ENCODE data around the gene BCR. TPM values are rescaled to one million over a fixed set of nuclear protein-coding genes. Genes with fewer than 3 reads are reported as not detected.

The BCR gene
- total and polyA plus RNA-seq, 2 of the 13 experiments (the other 11 are each of a cell fraction or from before 2014, with no cell fraction given): 19.9 to 33.6 TPM

GRCh38 chr22:23204125-23204488 is 23.8 kb downstream of the BCR start:
- FAIRE-seq (no peak), DNase-seq (ENCODE audit: low spot score) (no peak), ATAC-seq (no peak)
- in situ Hi-C loops (cut with HindIII; ENCODE audit: extremely low pct_ligation_motif_present, low pct_unique_long_range_greater_than_20kb) (no loop called here), intact Hi-C loops (cut with micrococcal nuclease; ENCODE audit: unreplicated experiment) (no loop called here)
- Histone ChIP-seq H4K20me1 (ENCODE audit: insufficient read depth, low read length) (peaks cover 8% of the 10 kb centered on the region; the same call in 1 of the 2 replicates), H2AFZ (ENCODE audit: low read length) (no peak overlapping the region), H3K27ac (ENCODE audit: extremely low read length, insufficient read depth, low read length) (no peak overlapping the region), H3K36me3 (replicated peaks in 1 of 2; ENCODE audit: control insufficient read depth in 1 of 2, insufficient read depth in 2 of 2, low read length in 2 of 2) (peaks cover 12 to 58% of the 10 kb centered on the region in 2 experiments), H3K27me3 (ENCODE audit: control insufficient read depth in 1 of 2, insufficient read depth in 2 of 2, low read length in 2 of 2) (no peaks in the 10 kb centered on the region), H3K4me1 (ENCODE audit: insufficient read depth, low read length) (peaks cover 17% of the 10 kb centered on the region), H3K9ac (ENCODE audit: insufficient read depth, low read depth, low read length) (no peak overlapping the region), H3K9me3 (ENCODE audit: low read length) (no peaks in the 10 kb centered on the region), H3K4me3 (replicated peaks in 1 of 3; ENCODE audit: insufficient read depth in 1 of 3, low read depth in 2 of 3, low read length in 3 of 3) (no peak overlapping the region), H3K79me2 (ENCODE audit: insufficient read depth, low read length) (peaks cover 71% of the 10 kb centered on the region), H3K4me2 (ENCODE audit: low read depth, low read length) (no peak overlapping the region)
- 99% methylated on average over 11 of the region's 11 CpGs for WGBS (ENCODE audit: low lambda C conversion rate)
- POLR2A ChIA-PET: no interaction called here
- CTCF ChIA-PET (ENCODE audit: low intra/inter-chr PET ratio, low total read pairs): no interaction called here
- BruUV-seq (replicated peaks): no TSS peak
- TF ChIP-seq HDAC6 (IDR thresholded peaks at IDR 0.05; ENCODE audit: low read depth, low read length) (no peak), THAP7 (CRISPR knock-in tag; IDR thresholded peaks at IDR 0.05) (no peak), ZNF446 (CRISPR knock-in tag; IDR thresholded peaks at IDR 0.05) (no peak), NR2F1 (CRISPR knock-in tag; IDR thresholded peaks at IDR 0.05) (no peak), LCORL (IDR thresholded peaks at IDR 0.05) (no peak), LCORL (CRISPR knock-in tag; IDR thresholded peaks at IDR 0.05) (no peak), ZBTB40 (IDR thresholded peaks at IDR 0.05) (no peak), ZBTB40 (CRISPR knock-in tag; IDR thresholded peaks at IDR 0.05) (no peak), KLF6 (CRISPR knock-in tag; IDR thresholded peaks at IDR 0.05) (no peak), ZNF274 (CRISPR knock-in tag; IDR thresholded peaks at IDR 0.05) (no peak), GTF3A (CRISPR knock-in tag; conservative IDR thresholded peaks at IDR 0.05) (no peak), TEF (CRISPR knock-in tag; IDR thresholded peaks at IDR 0.05) (no peak)
- TF ChIP-seq, protein P1, sequence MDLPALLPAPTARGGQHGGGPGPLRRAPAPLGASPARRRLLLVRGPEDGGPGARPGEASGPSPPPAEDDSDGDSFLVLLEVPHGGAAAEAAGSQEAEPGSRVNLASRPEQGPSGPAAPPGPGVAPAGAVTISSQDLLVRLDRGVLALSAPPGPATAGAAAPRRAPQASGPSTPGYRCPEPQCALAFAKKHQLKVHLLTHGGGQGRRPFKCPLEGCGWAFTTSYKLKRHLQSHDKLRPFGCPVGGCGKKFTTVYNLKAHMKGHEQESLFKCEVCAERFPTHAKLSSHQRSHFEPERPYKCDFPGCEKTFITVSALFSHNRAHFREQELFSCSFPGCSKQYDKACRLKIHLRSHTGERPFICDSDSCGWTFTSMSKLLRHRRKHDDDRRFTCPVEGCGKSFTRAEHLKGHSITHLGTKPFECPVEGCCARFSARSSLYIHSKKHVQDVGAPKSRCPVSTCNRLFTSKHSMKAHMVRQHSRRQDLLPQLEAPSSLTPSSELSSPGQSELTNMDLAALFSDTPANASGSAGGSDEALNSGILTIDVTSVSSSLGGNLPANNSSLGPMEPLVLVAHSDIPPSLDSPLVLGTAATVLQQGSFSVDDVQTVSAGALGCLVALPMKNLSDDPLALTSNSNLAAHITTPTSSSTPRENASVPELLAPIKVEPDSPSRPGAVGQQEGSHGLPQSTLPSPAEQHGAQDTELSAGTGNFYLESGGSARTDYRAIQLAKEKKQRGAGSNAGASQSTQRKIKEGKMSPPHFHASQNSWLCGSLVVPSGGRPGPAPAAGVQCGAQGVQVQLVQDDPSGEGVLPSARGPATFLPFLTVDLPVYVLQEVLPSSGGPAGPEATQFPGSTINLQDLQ (CRISPR knock-in tag; IDR thresholded peaks at IDR 0.05): no peak
